SK-N-SH (cell line): ENCODE measurements around the gene CACNB3. TPM values are rescaled to one million over a fixed set of nuclear protein-coding genes. Genes with fewer than 3 reads are reported as not detected.

Experiments
- CTCF ChIA-PET: fragments of 300-600, 350-600 bp; formaldehyde crosslinking; extraction: SDS; loops from one replicate; lab custom pipeline; 2021; lab: Yijun Ruan, JAX
- POLR2A ChIA-PET: fragments of 350-600 bp; sonication (Branson Sonifier 250); formaldehyde crosslinking; extraction: SDS; loops from one replicate; lab custom pipeline; 2020; ENCODE audit warnings: antibody characterized with exemption, inconsistent platforms; lab: Yijun Ruan, JAX
- DNase-seq: peaks from one replicate; pipeline ENCODE4 v3.0.0; 2012
- H2AFZ ChIP-seq: fragments of 200-600 bp; sonication (generic); 2 replicates; pipeline ENCODE4 v1.8.1; 2016; ENCODE audit warnings: antibody characterized with exemption, mild to moderate bottlenecking, low read depth
- H3F3A ChIP-seq: fragments of 200-600 bp; sonication (generic); replicated peaks from 2 replicates; pipeline ENCODE3; 2016; ENCODE audit warnings: antibody characterized with exemption, mild to moderate bottlenecking; ENCODE audit not compliant: insufficient read depth
- H3K27ac ChIP-seq, 2 experiments: fragments of 200-500 bp in 1 of 2; fragments of 200-600 bp in 1 of 2; sonication (Bioruptor generic) in 1 of 2; sonication (generic), shearing (Covaris generic) in 1 of 2; 2 replicates each; pipeline versions ENCODE4 v1.5.1 to v1.6.1; 2014 to 2016; ENCODE audit warnings: low read depth in 2 of 2, inconsistent platforms in 1 of 2, low read length in 1 of 2, mild to moderate bottlenecking in 1 of 2, mixed read lengths in 1 of 2
- H3K27me3 ChIP-seq: fragments of 200-600 bp; sonication (generic), shearing (Covaris generic); 2 replicates; pipeline ENCODE4 v1.6.1; 2016; ENCODE audit warnings: mixed run types; ENCODE audit not compliant: insufficient read depth
- H3K36me3 ChIP-seq, 2 experiments: fragments of 200-500 bp in 1 of 2; fragments of 200-600 bp in 1 of 2; sonication (Bioruptor generic) in 1 of 2; sonication (generic) in 1 of 2; replicated peaks in 1 of 2; 2 replicates each; pipeline versions ENCODE3 to v1.5.1; 2014 to 2016; ENCODE audit warnings: low read length in 1 of 2, mild to moderate bottlenecking in 1 of 2; ENCODE audit not compliant: insufficient read depth in 2 of 2, control insufficient read depth in 1 of 2
- H3K4me1 ChIP-seq, 2 experiments: fragments of 200-500 bp in 1 of 2; fragments of 200-600 bp in 1 of 2; sonication (Bioruptor generic) in 1 of 2; sonication (generic), shearing (Covaris generic) in 1 of 2; 2 replicates each; pipeline versions ENCODE4 v1.5.1 to v1.6.1; 2014 to 2016; ENCODE audit warnings: low read depth in 1 of 2, low read length in 1 of 2, mixed run types in 1 of 2; ENCODE audit not compliant: insufficient read depth in 2 of 2, control insufficient read depth in 1 of 2
- H3K4me2 ChIP-seq: fragments of 200-600 bp; sonication (generic), shearing (Covaris generic); 2 replicates; pipeline ENCODE4 v1.6.1; 2017; ENCODE audit warnings: mixed run types
- H3K4me3 ChIP-seq, 2 experiments: fragments of 200-500 bp in 1 of 2; fragments of 200-600 bp in 1 of 2; sonication (Bioruptor generic) in 1 of 2; sonication (generic), shearing (Covaris generic) in 1 of 2; 2 replicates each; pipeline versions ENCODE4 v1.5.1 to v1.8.1; 2014 to 2016; ENCODE audit warnings: low read depth in 2 of 2, inconsistent platforms in 1 of 2, low read length in 1 of 2, mild to moderate bottlenecking in 1 of 2, mixed read lengths in 1 of 2, moderate library complexity in 1 of 2
- H3K79me2 ChIP-seq: fragments of 200-600 bp; sonication (generic); 2 replicates; pipeline ENCODE4 v1.8.1; 2017; ENCODE audit warnings: mild to moderate bottlenecking; ENCODE audit not compliant: insufficient read depth
- H3K9ac ChIP-seq: fragments of 200-600 bp; sonication (generic); 2 replicates; pipeline ENCODE4 v1.6.1; 2017; ENCODE audit warnings: mixed run types
- H3K9me2 ChIP-seq: fragments of 200-600 bp; sonication (generic); 2 replicates; pipeline ENCODE4 v1.6.1; 2017; ENCODE audit warnings: mixed run types
- H3K9me3 ChIP-seq: fragments of 200-600 bp; sonication (generic); 2 replicates; pipeline ENCODE4 v1.6.1; 2017; ENCODE audit warnings: mixed run types, mild to moderate bottlenecking, moderate library complexity
- H4K20me1 ChIP-seq: fragments of 200-600 bp; sonication (generic); 2 replicates; pipeline ENCODE4 v1.6.1; 2017; ENCODE audit warnings: mild to moderate bottlenecking, mixed run types; ENCODE audit not compliant: insufficient read depth
- FOXJ3 ChIP-seq: sonication (generic); formaldehyde crosslinking; IDR thresholded peaks from 2 replicates; pipeline ENCODE4 v1.5.1; 2020; ENCODE audit warnings: mild to moderate bottlenecking, missing genetic modification reagents
- FOXM1 ChIP-seq: IDR thresholded peaks from 2 replicates; pipeline ENCODE4 v1.4.0; 2012; ENCODE audit warnings: low read depth, mild to moderate bottlenecking
- GABPA ChIP-seq: IDR thresholded peaks from 2 replicates; pipeline ENCODE4 v1.4.0; 2012; ENCODE audit warnings: low read depth, mild to moderate bottlenecking
- JUND ChIP-seq: IDR thresholded peaks from 2 replicates; pipeline ENCODE4 v1.4.0; 2012
- MXI1 ChIP-seq: IDR thresholded peaks from 2 replicates; pipeline ENCODE4 v1.6.1; 2012; ENCODE audit warnings: mild to moderate bottlenecking, low read depth, low read length, improper control_type of control experiment
- NFIC ChIP-seq: IDR thresholded peaks from 2 replicates; pipeline ENCODE4 v1.4.0; 2012; ENCODE audit warnings: borderline replicate concordance
- POLR2AphosphoS5 ChIP-seq: IDR thresholded peaks from 2 replicates; pipeline ENCODE4 v1.6.1; 2012; ENCODE audit warnings: low read depth, low read length
- RCOR1 ChIP-seq: fragments of 150-350 bp; IDR thresholded peaks from 2 replicates; pipeline ENCODE4 v1.6.1; 2017; ENCODE audit warnings: antibody characterized with exemption, low read length
- RXRA ChIP-seq: IDR thresholded peaks from 2 replicates; pipeline ENCODE4 v1.4.0; 2012; ENCODE audit warnings: low read depth, mild to moderate bottlenecking, borderline replicate concordance
- SIN3A ChIP-seq: IDR thresholded peaks from 2 replicates; pipeline ENCODE4 v1.6.1; 2012; ENCODE audit warnings: low read depth, mild to moderate bottlenecking, low read length, moderate library complexity, borderline replicate concordance
- TCF12 ChIP-seq: IDR thresholded peaks from 2 replicates; pipeline ENCODE4 v1.4.0; 2012
- TEAD4 ChIP-seq: IDR thresholded peaks from 2 replicates; pipeline ENCODE4 v1.4.0; 2012; ENCODE audit warnings: mild to moderate bottlenecking, borderline replicate concordance; ENCODE audit not compliant: insufficient read depth
- USF1 ChIP-seq: IDR thresholded peaks from 2 replicates; pipeline ENCODE4 v1.4.0; 2012; ENCODE audit warnings: low read depth, borderline replicate concordance
- YY1 ChIP-seq: IDR thresholded peaks from 2 replicates; pipeline ENCODE4 v1.4.0; 2012; ENCODE audit warnings: low read depth, mild to moderate bottlenecking
- ZBTB33 ChIP-seq: IDR thresholded peaks from 2 replicates; pipeline ENCODE4 v1.4.0; 2012; ENCODE audit warnings: low read depth, borderline replicate concordance
- WGBS: methylation state at CpG from one replicate; pipeline ENCODE4 v1.1.6; 2017; ENCODE audit warnings: low lambda C conversion rate; 5-methylcytosine and 5-hydroxymethylcytosine counted together
- polyA plus RNA-seq, 3 experiments: library from polyadenylated mRNA; depleted of rRNA; stranded (reverse); fragments of >200 nt; gene quantifications; 2 replicates each; pipeline ENCODE4 v1.2.3, GENCODE V29; 2012
- TF ChIP-seq, protein P1 (sequence below): IDR thresholded peaks from 2 replicates; pipeline ENCODE4 v1.4.0; 2012; ENCODE audit warnings: low read depth
- TF ChIP-seq, protein P2 (sequence below): fragments of 150-350 bp; IDR thresholded peaks from 2 replicates; pipeline ENCODE4 v1.6.1; 2017; ENCODE audit warnings: antibody characterized with exemption, low read length, low read depth, borderline replicate concordance

CACNB3 gene
- polyA plus RNA-seq, 1 of the 3 experiments (the other 2 are of a cell fraction) = 34.6 TPM

GRCh38 chr12:48811437-48812090 is 6.7 kb upstream of the CACNB3 start:
- H3K9ac ChIP-seq = no peak overlapping the region
- no peaks in the 10 kb centered on the region for H3K36me3 ChIP-seq
- H3K9me3 ChIP-seq = no peaks in the 10 kb centered on the region
- peaks cover 13 to 18% of the 10 kb centered on the region in 2 experiments; a peak in 3 of 4 replicates for H3K4me1 ChIP-seq
- DNase-seq = no peak
- CTCF ChIA-PET = interaction anchor here (0.8 to 6.9 kb wide), 7 partner anchors 13 to 58 kb away, joined by 3 to 118 read pairs (median 3); partner anchors contain the start of gene ADCY6
- H3K4me3 ChIP-seq = no peak overlapping the region
- WGBS = 85% methylated on average over 5 of the region's 5 CpGs
- H3K79me2 ChIP-seq = peaks cover 9% of the 10 kb centered on the region
- POLR2A ChIA-PET = no interaction called here
- H2AFZ ChIP-seq = no peak overlapping the region
- H3K9me2 ChIP-seq = no peaks in the 10 kb centered on the region
- H3K4me2 ChIP-seq = peak overlapping the region; percentile 29; the same call in 1 of the 2 replicates
- H3F3A ChIP-seq = peaks cover 6% of the 10 kb centered on the region
- H3K27ac ChIP-seq = no peak overlapping the region
- no peaks in the 10 kb centered on the region for H4K20me1 ChIP-seq
- no peak for TF ChIP-seq USF1
- TF ChIP-seq ZBTB33 = no peak
- no peak for TF ChIP-seq JUND
- TF ChIP-seq, protein P1, sequence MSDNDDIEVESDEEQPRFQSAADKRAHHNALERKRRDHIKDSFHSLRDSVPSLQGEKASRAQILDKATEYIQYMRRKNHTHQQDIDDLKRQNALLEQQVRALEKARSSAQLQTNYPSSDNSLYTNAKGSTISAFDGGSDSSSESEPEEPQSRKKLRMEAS = no peak
- no peak for TF ChIP-seq YY1
- no peak for TF ChIP-seq TCF12
- no peaks in the 10 kb centered on the region for H3K27me3 ChIP-seq

DNA sequence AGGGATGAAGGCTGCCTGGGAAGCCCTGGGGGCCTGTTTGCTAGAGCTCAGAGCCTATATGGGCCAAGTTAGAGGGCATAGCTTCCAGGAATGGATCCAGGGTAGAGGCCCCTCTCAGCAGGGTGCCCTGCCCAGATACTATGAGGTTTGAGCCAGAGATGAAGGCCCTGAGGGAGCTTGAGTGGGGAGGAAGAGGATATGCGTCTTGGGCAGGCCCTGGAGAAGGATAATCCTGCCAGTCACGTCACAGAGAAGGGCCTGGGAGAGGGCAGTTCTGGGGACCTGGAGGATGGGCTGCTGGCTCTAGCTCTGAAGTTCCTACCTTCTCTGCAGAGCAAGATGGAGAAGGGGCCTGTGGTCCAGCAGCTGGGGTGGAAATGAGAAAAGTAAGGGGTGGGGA is 5.9 kb upstream of the CACNB3 start:
- Histone ChIP-seq H3K27ac (no peak overlapping the region), H3K9ac (no peak overlapping the region), H3K9me3 (no peaks in the 10 kb centered on the region)
- no peak for DNase-seq
- TF ChIP-seq FOXM1 (no peak), USF1 (no peak), SIN3A (no peak), NFIC (no peak), FOXJ3 (no peak), TEAD4 (no peak), ZBTB33 (no peak), GABPA (no peak), MXI1 (no peak), TCF12 (no peak), POLR2AphosphoS5 (no peak), RXRA (no peak), RCOR1 (no peak)
- TF ChIP-seq, protein P2, sequence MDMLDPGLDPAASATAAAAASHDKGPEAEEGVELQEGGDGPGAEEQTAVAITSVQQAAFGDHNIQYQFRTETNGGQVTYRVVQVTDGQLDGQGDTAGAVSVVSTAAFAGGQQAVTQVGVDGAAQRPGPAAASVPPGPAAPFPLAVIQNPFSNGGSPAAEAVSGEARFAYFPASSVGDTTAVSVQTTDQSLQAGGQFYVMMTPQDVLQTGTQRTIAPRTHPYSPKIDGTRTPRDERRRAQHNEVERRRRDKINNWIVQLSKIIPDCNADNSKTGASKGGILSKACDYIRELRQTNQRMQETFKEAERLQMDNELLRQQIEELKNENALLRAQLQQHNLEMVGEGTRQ = no peak
- TF ChIP-seq, all 33 proteins: peak for 0
- Histone ChIP-seq H3K4me2 (no peak overlapping the region), H3K36me3 (no peaks in the 10 kb centered on the region), H3F3A (peaks cover 6% of the 10 kb centered on the region), H3K79me2 (peaks cover 12% of the 10 kb centered on the region), H2AFZ (no peak overlapping the region), H3K4me3 (no peak overlapping the region), H4K20me1 (no peaks in the 10 kb centered on the region), H3K4me1 (peaks cover 18 to 26% of the 10 kb centered on the region in 2 experiments; a peak in 3 of 4 replicates), H3K27me3 (no peaks in the 10 kb centered on the region), H3K9me2 (no peaks in the 10 kb centered on the region)
- POLR2A ChIA-PET = no interaction called here
- CTCF ChIA-PET = interaction anchor here (1.0 to 6.9 kb wide), 4 partner anchors 14 to 59 kb away, joined by 3 to 118 read pairs (median 14); partner anchors contain the start of gene ADCY6
- WGBS = 92% methylated on average over 2 of the region's 2 CpGs
